HCT116 (cell line): Measurements from ENCODE around the gene PSG5. TPM values are rescaled to one million over a fixed set of nuclear protein-coding genes. Genes with fewer than 3 reads are reported as not detected.

Experiments
- ATAC-seq: fragments of 200-7000 bp; cut with Tn5 transposase; 2 replicates; pipeline ENCODE4 v1.9.1; 2020; ENCODE audit warnings: mild to moderate bottlenecking, moderate library complexity
- BruUV-seq: library from RNA; stranded (reverse); fragments of 400-500 nt; replicated peaks from 2 replicates; lab custom pipeline; 2021; lab: Mats Ljungman, UMichigan
- CTCF ChIA-PET: fragments of 300-600 bp; sonication (Branson Sonifier 250); formaldehyde crosslinking; loops from one replicate; lab custom pipeline; 2021; ENCODE audit warnings: antibody characterized with exemption; lab: Charles Lee
- POLR2A ChIA-PET: fragments of 300-600, 350-600 bp; sonication (Branson Sonifier 250); formaldehyde crosslinking; loops from one replicate; lab custom pipeline; 2021; ENCODE audit warnings: antibody characterized with exemption; lab: Charles Lee
- RAD21 ChIA-PET, 2 experiments: fragments of 300-600 bp; sonication (Branson Sonifier 250); formaldehyde crosslinking; loops; one replicate each; lab custom pipeline; 2023; ENCODE audit warnings: low total read pairs in 2 of 2; ENCODE audit not compliant: uncharacterized antibody in 2 of 2, unreplicated experiment in 2 of 2, low non-redundant PET in 1 of 2; lab: Charles Lee
- DNase-seq: peaks from one replicate; pipeline ENCODE4 v3.0.0-alpha.2; 2010; ENCODE audit warnings: low read depth, low spot score
- H2AFZ ChIP-seq: fragments of 200-600 bp; shearing (Covaris generic), sonication (generic); 2 replicates; pipeline ENCODE4 v1.6.1; 2017; ENCODE audit warnings: low read depth, mixed run types, mixed read lengths, antibody characterized with exemption, low read length; ENCODE audit not compliant: poor library complexity, severe bottlenecking
- H3K27ac ChIP-seq: 2 replicates; pipeline ENCODE4 v1.5.1; 2012; ENCODE audit warnings: low read depth, low read length
- H3K27me3 ChIP-seq: fragments of 200-600 bp; sonication (generic); 2 replicates; pipeline ENCODE4 v1.6.1; 2016; ENCODE audit warnings: mixed run types, low read length, mixed read lengths; ENCODE audit not compliant: insufficient read depth
- H3K36me3 ChIP-seq, 2 experiments: fragments of 200-500 bp in 1 of 2; fragments of 200-600 bp in 1 of 2; sonication (Bioruptor generic) in 1 of 2; sonication (generic) in 1 of 2; 2 replicates each; pipeline versions ENCODE4 v1.5.1 to v1.6.1; 2014 to 2016; ENCODE audit warnings: low read length in 2 of 2, inconsistent platforms in 1 of 2, mixed read lengths in 1 of 2, mixed run types in 1 of 2; ENCODE audit not compliant: insufficient read depth in 2 of 2, control insufficient read depth in 1 of 2
- H3K4me1 ChIP-seq, 2 experiments: fragments of 200-600 bp in 1 of 2; sonication (generic) in 1 of 2; 2 replicates each; pipeline versions ENCODE4 v1.5.1 to v1.6.1; 2012 to 2017; ENCODE audit warnings: low read length in 2 of 2, inconsistent platforms in 1 of 2, mild to moderate bottlenecking in 1 of 2, mixed read lengths in 1 of 2, mixed run types in 1 of 2, moderate library complexity in 1 of 2; ENCODE audit not compliant: insufficient read depth in 2 of 2, control insufficient read depth in 1 of 2
- H3K4me2 ChIP-seq: fragments of 200-600 bp; sonication (generic); 2 replicates; pipeline ENCODE4 v1.6.1; 2017; ENCODE audit warnings: mixed run types, low read length, mixed read lengths
- H3K4me3 ChIP-seq, 2 experiments: fragments of 200-600 bp in 1 of 2; sonication (generic) in 1 of 2; replicated peaks in 1 of 2; 2 replicates each; pipeline ENCODE4 v1.5.1; 2011 to 2016; ENCODE audit warnings: low read length in 2 of 2, control low read depth in 1 of 2, low read depth in 1 of 2, mild to moderate bottlenecking in 1 of 2, mixed read lengths in 1 of 2, mixed run types in 1 of 2
- H3K79me2 ChIP-seq: fragments of 200-600 bp; sonication (generic); 2 replicates; pipeline ENCODE4 v1.6.1; 2017; ENCODE audit warnings: mild to moderate bottlenecking, mixed run types, low read length, moderate library complexity, mixed read lengths; ENCODE audit not compliant: insufficient read depth
- H3K9ac ChIP-seq: fragments of 200-600 bp; sonication (generic); 2 replicates; pipeline ENCODE4 v1.6.1; 2016; ENCODE audit warnings: low read length, mixed read lengths
- H3K9me2 ChIP-seq: fragments of 200-600 bp; sonication (generic), shearing (Covaris generic); 2 replicates; pipeline ENCODE4 v1.6.1; 2017; ENCODE audit warnings: mixed run types, mild to moderate bottlenecking, moderate library complexity; ENCODE audit not compliant: insufficient read depth
- H3K9me3 ChIP-seq, 2 experiments: fragments of 200-500 bp in 1 of 2; fragments of 200-600 bp in 1 of 2; sonication (Bioruptor generic) in 1 of 2; sonication (generic) in 1 of 2; 2 replicates each; pipeline ENCODE4 v1.6.1; 2014 to 2017; ENCODE audit warnings: low read length in 2 of 2, mixed read lengths in 2 of 2, inconsistent platforms in 1 of 2, low read depth in 1 of 2, mild to moderate bottlenecking in 1 of 2, mixed run types in 1 of 2, moderate library complexity in 1 of 2; ENCODE audit not compliant: control insufficient read depth in 1 of 2, insufficient read depth in 1 of 2
- H4K20me1 ChIP-seq: fragments of 200-600 bp; sonication (generic), shearing (Covaris generic); 2 replicates; pipeline ENCODE4 v1.6.1; 2017; ENCODE audit warnings: mixed run types, mild to moderate bottlenecking, moderate library complexity; ENCODE audit not compliant: insufficient read depth
- ATF3 ChIP-seq: IDR thresholded peaks from 2 replicates; pipeline ENCODE4 v1.6.1; 2012
- CBX3 ChIP-seq: IDR thresholded peaks from 2 replicates; pipeline ENCODE4 v1.6.1; 2012; ENCODE audit warnings: low read depth
- CTCF ChIP-seq, 3 experiments: fragments of 200-600 bp in 1 of 3; sonication (generic) in 1 of 3; IDR thresholded peaks in 2 of 3; conservative IDR thresholded peaks in 1 of 3; 2 replicates each; pipeline ENCODE4 v1.5.1; 2012 to 2017; ENCODE audit warnings: low read depth in 2 of 3, low read length in 2 of 3, antibody characterized with exemption in 1 of 3, borderline replicate concordance in 1 of 3, control low read depth in 1 of 3, mild to moderate bottlenecking in 1 of 3, mixed read lengths in 1 of 3, mixed run types in 1 of 3, moderate library complexity in 1 of 3; ENCODE audit not compliant: insufficient read depth in 1 of 3
- ELF1 ChIP-seq: IDR thresholded peaks from 2 replicates; pipeline ENCODE4 v1.6.1; 2012; ENCODE audit warnings: low read depth, borderline replicate concordance
- EZH2phosphoT487 ChIP-seq: fragments of 200-600 bp; IDR thresholded peaks from 2 replicates; pipeline ENCODE4 v1.6.1; 2018; ENCODE audit warnings: antibody characterized with exemption, borderline replicate concordance
- POLR2A ChIP-seq: IDR thresholded peaks from 2 replicates; pipeline ENCODE4 v1.7.0; 2011; ENCODE audit warnings: borderline replicate concordance; ENCODE audit not compliant: insufficient read depth, insufficient read length; ENCODE audit errors: extremely low read depth
- RAD21 ChIP-seq: IDR thresholded peaks from 2 replicates; pipeline ENCODE4 v1.6.1; 2012; ENCODE audit warnings: low read depth, mild to moderate bottlenecking
- TCF7L2 ChIP-seq: IDR thresholded peaks from 2 replicates; pipeline ENCODE4 v1.7.0; 2011; ENCODE audit warnings: borderline replicate concordance, inconsistent platforms; ENCODE audit not compliant: insufficient read depth, insufficient read length; ENCODE audit errors: extremely low read depth
- YY1 ChIP-seq: IDR thresholded peaks from 2 replicates; pipeline ENCODE4 v1.6.1; 2011; ENCODE audit warnings: low read length, low read depth, moderate library complexity, mild to moderate bottlenecking; ENCODE audit not compliant: insufficient replicate concordance; ENCODE audit errors: extremely low read depth
- ZBTB33 ChIP-seq: IDR thresholded peaks from 2 replicates; pipeline ENCODE4 v1.6.1; 2011; ENCODE audit warnings: mild to moderate bottlenecking, low read length, moderate library complexity; ENCODE audit not compliant: insufficient replicate concordance; ENCODE audit errors: extremely low read depth
- intact Hi-C: fragments of 100-400 bp; cut with micrococcal nuclease; formaldehyde crosslinking; loops from 2 replicates; pipeline ENCODE4 v1.10.0; 2022
- total RNA-seq: library from RNA; stranded (reverse); gene quantifications from one replicate; pipeline ENCODE4 v1.2.1, GENCODE V29; 2021; ENCODE audit not compliant: unreplicated experiment

The PSG5 gene
- total RNA-seq, 1 experiment from 2014 or later = not detected

GRCh38 chr19:43126720-43127119 lies 59.6 kb downstream of the PSG5 start (continued):
- no peak for TF ChIP-seq ZBTB33
- no peak for TF ChIP-seq CTCF (IDR thresholded peaks at IDR 0.05 in 2 of 3, conservative IDR thresholded peaks at IDR 0.05 in 1 of 3; ENCODE audit: borderline replicate concordance in 1 of 3, insufficient read depth in 1 of 3, low read depth in 2 of 3, low read length in 2 of 3)
- no peak for TF ChIP-seq RAD21
- TF ChIP-seq TCF7L2 = no peak
- no peak for TF ChIP-seq ELF1
- no peak for TF ChIP-seq YY1
- TF ChIP-seq EZH2phosphoT487 = no peak

- no TSS peak for BruUV-seq
- ChIA-PET POLR2A (no interaction called here), RAD21 (no interaction called here), CTCF (no interaction called here)
- no peak overlapping the region for H3K27ac ChIP-seq
- H3K9ac ChIP-seq = no peak overlapping the region
- H3K36me3 ChIP-seq = no peaks in the 10 kb centered on the region
- no peaks in the 10 kb centered on the region for H3K27me3 ChIP-seq
- TF ChIP-seq CTCF (IDR thresholded peaks at IDR 0.05 in 2 of 3, conservative IDR thresholded peaks at IDR 0.05 in 1 of 3; ENCODE audit: borderline replicate concordance in 1 of 3, insufficient read depth in 1 of 3, low read depth in 2 of 3, low read length in 2 of 3) (peak in 2 of 3 experiments; percentile 42 to 50; a peak in 4 of 6 replicates), POLR2A (no peak), CBX3 (no peak), ATF3 (no peak)
- DNase-seq (no peak), ATAC-seq (peak; percentile 47; the same call in 1 of the 2 replicates)
- no peak overlapping the region for H2AFZ ChIP-seq
- peaks cover 0 to 15% of the 10 kb centered on the region in 2 experiments; a peak in 2 of 4 replicates for H3K4me1 ChIP-seq
- H3K4me3 ChIP-seq = no peak overlapping the region
- intact Hi-C loops = no loop called here
- H3K9me2 ChIP-seq = no peaks in the 10 kb centered on the region
- H4K20me1 ChIP-seq = no peaks in the 10 kb centered on the region
- no peak overlapping the region for H3K4me2 ChIP-seq
- no peaks in the 10 kb centered on the region for H3K9me3 ChIP-seq
- no peaks in the 10 kb centered on the region for H3K79me2 ChIP-seq
Observed at GRCh38 chr19:43124360-43124759, 62.0 kb downstream of the PSG5 start.
